ENCODE results near the gene SYT5.
"Not testable (repeated sequence)": the region's sequence is repeated elsewhere in the genome, so short reads cannot be mapped to it uniquely, and the experiment has no call there.

SYT5 gene

GRCh38 chr19:55227241-55228014, 47.3 kb upstream of the SYT5 start:
- Histone ChIP-seq H3K36me3 (peaks cover 38% of the 10 kb centered on the region), H3K9me3 (ENCODE audit: severe bottlenecking) (no peaks in the 10 kb centered on the region), H3K4me3 (ENCODE audit: low read depth, low read length) (no peak overlapping the region), H3K27ac (no peak overlapping the region), H3K27me3 (ENCODE audit: insufficient read depth, low read depth, severe bottlenecking) (no peaks in the 10 kb centered on the region)
- no peak for DNase-seq
- no peak for TF ChIP-seq CTCF (IDR thresholded peaks at IDR 0.05; ENCODE audit: low read depth, low read length)

- peaks cover 32% of the 10 kb centered on the region for H3K36me3 ChIP-seq
- DNase-seq: no peak
- H3K27me3 ChIP-seq (ENCODE audit: insufficient read depth, low read depth, severe bottlenecking): no peaks in the 10 kb centered on the region
- no peak for TF ChIP-seq CTCF (IDR thresholded peaks at IDR 0.05; ENCODE audit: low read depth, low read length)
- H3K27ac ChIP-seq: no peak overlapping the region
- H3K4me3 ChIP-seq (ENCODE audit: low read depth, low read length): no peak overlapping the region
- H3K9me3 ChIP-seq (ENCODE audit: severe bottlenecking): no peaks in the 10 kb centered on the region
Measured at GRCh38 chr19:55226788-55227187, 46.7 kb upstream of the SYT5 start.

GRCh38 chr19:55226273-55226672, 46.2 kb upstream of the SYT5 start:
- Histone ChIP-seq H3K36me3 (peaks cover 27% of the 10 kb centered on the region), H3K9me3 (ENCODE audit: severe bottlenecking) (no peaks in the 10 kb centered on the region), H3K27me3 (ENCODE audit: insufficient read depth, low read depth, severe bottlenecking) (no peaks in the 10 kb centered on the region), H3K4me3 (ENCODE audit: low read depth, low read length) (no peak overlapping the region), H3K27ac (no peak overlapping the region)
- TF ChIP-seq CTCF (IDR thresholded peaks at IDR 0.05; ENCODE audit: low read depth, low read length): no peak
- no peak for DNase-seq

- peaks cover 21% of the 10 kb centered on the region for H3K36me3 ChIP-seq
- no peak for DNase-seq
Measured at GRCh38 chr19:55225415-55225958, 45.4 kb upstream of the SYT5 start.

GRCh38 chr19:55224679-55225414, 44.8 kb upstream of the SYT5 start:
- not testable (repeated sequence) for H3K27me3 ChIP-seq (ENCODE audit: insufficient read depth, low read depth, severe bottlenecking); H3K9me3 ChIP-seq (ENCODE audit: severe bottlenecking); DNase-seq; H3K27ac ChIP-seq; H3K4me3 ChIP-seq (ENCODE audit: low read depth, low read length)
- H3K36me3 ChIP-seq: peaks cover 20% of the 10 kb centered on the region

More at GRCh38 chr19:55225415-55225958, 45.4 kb upstream of the SYT5 start:
- H3K4me3 ChIP-seq (ENCODE audit: low read depth, low read length): no peak overlapping the region
- peaks cover 2% of the 10 kb centered on the region for H3K9me3 ChIP-seq (ENCODE audit: severe bottlenecking)
- H3K27ac ChIP-seq: no peak overlapping the region
- H3K27me3 ChIP-seq (ENCODE audit: insufficient read depth, low read depth, severe bottlenecking): no peaks in the 10 kb centered on the region
- no peak for TF ChIP-seq CTCF (IDR thresholded peaks at IDR 0.05; ENCODE audit: low read depth, low read length)

- no peak for DNase-seq
- H3K27me3 ChIP-seq (ENCODE audit: insufficient read depth, low read depth, severe bottlenecking): no peaks in the 10 kb centered on the region
- peaks cover 17% of the 10 kb centered on the region for H3K36me3 ChIP-seq
- H3K9me3 ChIP-seq (ENCODE audit: severe bottlenecking): peaks cover 6% of the 10 kb centered on the region
- no peak overlapping the region for H3K4me3 ChIP-seq (ENCODE audit: low read depth, low read length)
- no peak for TF ChIP-seq CTCF (IDR thresholded peaks at IDR 0.05; ENCODE audit: low read depth, low read length)
- no peak overlapping the region for H3K27ac ChIP-seq
Measured at GRCh38 chr19:55224038-55224665, 44.1 kb upstream of the SYT5 start.
